HFF-Myc (cell line): ENCODE results near the gene KRT36.
A peak's percentile ranks its signal among the peaks of the same experiment; 100 is the strongest.

Experiments used
- DNase-seq: peaks from one replicate; pipeline ENCODE4 v3.0.0-alpha.2; 2011; ENCODE audit warnings: low read depth; ENCODE audit errors: extremely low read depth
- H3K4me3 ChIP-seq: replicated peaks from 2 replicates; pipeline ENCODE4 v1.5.1; 2011; ENCODE audit warnings: low read depth, mild to moderate bottlenecking, control low read depth, low read length
- TF ChIP-seq, protein P1 (sequence below): IDR thresholded peaks from 2 replicates; pipeline ENCODE4 v1.5.1; 2012; ENCODE audit warnings: mild to moderate bottlenecking, low read depth, low read length, control low read depth; ENCODE audit errors: missing control alignments

The KRT36 gene

GRCh38 chr17:41464682-41465081 lies 25.0 kb downstream of the KRT36 start:
- peak; percentile 58 for DNase-seq
- TF ChIP-seq, protein P1, sequence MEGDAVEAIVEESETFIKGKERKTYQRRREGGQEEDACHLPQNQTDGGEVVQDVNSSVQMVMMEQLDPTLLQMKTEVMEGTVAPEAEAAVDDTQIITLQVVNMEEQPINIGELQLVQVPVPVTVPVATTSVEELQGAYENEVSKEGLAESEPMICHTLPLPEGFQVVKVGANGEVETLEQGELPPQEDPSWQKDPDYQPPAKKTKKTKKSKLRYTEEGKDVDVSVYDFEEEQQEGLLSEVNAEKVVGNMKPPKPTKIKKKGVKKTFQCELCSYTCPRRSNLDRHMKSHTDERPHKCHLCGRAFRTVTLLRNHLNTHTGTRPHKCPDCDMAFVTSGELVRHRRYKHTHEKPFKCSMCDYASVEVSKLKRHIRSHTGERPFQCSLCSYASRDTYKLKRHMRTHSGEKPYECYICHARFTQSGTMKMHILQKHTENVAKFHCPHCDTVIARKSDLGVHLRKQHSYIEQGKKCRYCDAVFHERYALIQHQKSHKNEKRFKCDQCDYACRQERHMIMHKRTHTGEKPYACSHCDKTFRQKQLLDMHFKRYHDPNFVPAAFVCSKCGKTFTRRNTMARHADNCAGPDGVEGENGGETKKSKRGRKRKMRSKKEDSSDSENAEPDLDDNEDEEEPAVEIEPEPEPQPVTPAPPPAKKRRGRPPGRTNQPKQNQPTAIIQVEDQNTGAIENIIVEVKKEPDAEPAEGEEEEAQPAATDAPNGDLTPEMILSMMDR = no peak

DNA sequence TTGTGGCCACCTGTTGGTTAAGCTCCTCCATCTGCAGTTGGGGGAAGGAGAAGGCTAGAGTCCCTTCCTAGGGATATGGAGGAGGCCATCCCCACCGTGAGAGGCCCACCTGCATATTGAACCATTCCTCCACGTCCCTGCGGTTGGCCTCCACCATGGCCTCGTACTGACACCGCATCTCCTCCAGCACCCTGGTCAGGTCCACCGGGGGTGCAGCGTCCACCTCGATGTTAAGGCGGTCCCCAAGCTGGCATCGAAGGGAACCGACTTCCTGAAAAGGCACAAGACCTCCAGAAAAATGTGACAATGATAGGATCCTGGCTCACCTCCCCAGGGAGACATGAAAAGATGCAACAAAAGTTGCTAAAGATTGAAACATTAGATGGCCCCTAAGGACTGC lies 25.5 kb downstream of the KRT36 start:
- TF ChIP-seq, protein P1 = no peak
- no peak for DNase-seq

More at GRCh38 chr17:41464682-41465081, 25.0 kb downstream of the KRT36 start:
- H3K4me3 ChIP-seq = no peak overlapping the region

GRCh38 chr17:41463746-41464145 lies 26.0 kb downstream of the KRT36 start:
- DNase-seq = no peak
- H3K4me3 ChIP-seq = no peak overlapping the region
- TF ChIP-seq, protein P1 = no peak

More for the DNA sequence above, 25.5 kb downstream of the KRT36 start:
- no peak overlapping the region for H3K4me3 ChIP-seq

DNA sequence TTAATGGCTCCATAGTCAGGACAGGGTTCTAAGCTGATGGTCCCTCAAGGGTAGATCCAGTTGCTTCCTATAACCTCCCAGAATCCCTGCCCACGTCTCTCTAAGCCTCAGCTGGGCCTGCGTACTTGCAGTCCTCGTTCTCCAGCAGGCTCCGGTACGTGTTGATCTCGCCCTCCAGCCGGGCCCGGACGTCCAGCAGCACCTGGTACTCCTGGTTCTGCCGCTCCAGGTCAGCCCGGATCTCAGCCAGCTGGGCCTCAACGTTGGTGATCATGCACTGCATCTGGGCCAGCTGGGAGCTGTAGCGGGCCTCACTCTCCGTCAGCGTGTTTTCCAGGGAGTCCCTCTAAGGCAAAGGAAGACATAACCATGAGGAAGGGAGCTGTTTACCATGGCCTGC lies 27.0 kb downstream of the KRT36 start:
- DNase-seq = no peak

DNA sequence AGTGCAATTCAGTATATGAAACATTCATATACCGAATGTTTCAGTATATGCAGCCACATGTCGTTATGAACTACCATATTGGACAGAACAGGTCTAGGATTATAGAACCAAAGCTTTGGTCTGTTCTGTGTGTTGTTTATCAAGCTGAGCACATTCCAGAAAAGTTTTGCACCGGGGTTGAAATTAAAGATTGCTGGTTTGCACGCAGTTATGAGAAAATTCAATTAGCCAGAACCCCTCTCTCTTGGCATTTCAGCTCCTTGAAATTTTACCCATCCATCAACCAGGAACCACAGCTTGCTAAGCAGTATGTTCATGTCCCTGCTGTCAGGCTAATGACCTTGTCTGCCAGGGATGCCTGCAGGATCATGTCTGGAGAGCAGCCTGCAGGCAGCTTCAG lies 32.0 kb downstream of the KRT36 start:
- H3K4me3 ChIP-seq = no peak overlapping the region
- DNase-seq = no peak
- TF ChIP-seq, protein P1 = no peak

More for the DNA sequence above, 27.0 kb downstream of the KRT36 start:
- no peak overlapping the region for H3K4me3 ChIP-seq
- TF ChIP-seq, protein P1 = no peak

DNA sequence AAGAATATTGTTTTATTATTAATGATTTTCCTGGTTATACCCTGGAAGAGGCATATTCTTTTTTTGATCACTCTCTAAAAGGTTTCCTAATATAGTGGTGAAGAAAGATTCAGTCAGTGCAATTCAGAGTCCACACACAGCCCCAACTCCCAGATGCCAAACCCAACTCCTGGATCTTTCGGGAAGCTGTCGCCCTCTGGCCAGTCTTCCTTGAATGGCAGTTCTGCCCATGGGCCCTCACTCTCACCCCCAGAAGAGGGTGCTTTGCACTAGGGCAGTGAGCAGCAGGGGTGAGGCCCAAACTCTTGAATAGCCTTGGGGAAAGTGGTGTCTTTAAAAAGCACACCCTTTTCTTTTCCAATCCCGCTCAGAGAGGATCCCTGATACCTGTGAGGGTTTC lies 33.5 kb downstream of the KRT36 start:
- TF ChIP-seq, protein P1 = peak; percentile 14
- no peak overlapping the region for H3K4me3 ChIP-seq
- no peak for DNase-seq

DNA sequence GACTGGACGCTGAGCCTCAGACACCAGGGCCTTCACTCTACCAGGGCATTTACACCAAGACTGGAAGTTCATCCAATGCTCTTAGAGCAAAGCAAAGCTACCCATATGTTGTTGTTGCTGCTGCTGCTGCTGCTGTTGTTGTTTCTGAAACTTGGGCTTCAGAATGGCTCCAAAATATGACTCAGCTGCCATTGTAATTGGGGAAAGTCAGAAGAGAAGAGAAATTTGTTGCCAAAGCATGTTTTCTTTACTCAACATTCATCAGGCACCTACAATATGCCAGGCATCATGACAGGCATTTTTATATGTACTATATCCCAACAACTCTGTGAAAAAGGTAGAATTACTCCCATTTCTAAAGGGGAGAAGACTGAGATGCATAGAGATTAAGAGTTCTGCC lies 34.5 kb downstream of the KRT36 start:
- no peak for DNase-seq
- no peak overlapping the region for H3K4me3 ChIP-seq
- TF ChIP-seq, protein P1 = no peak
